Psoas muscle (tissue), 8 donors: ENCODE results near the gene STARD13. TPM values are rescaled to one million over a fixed set of nuclear protein-coding genes. Genes with fewer than 3 reads are reported as not detected.

Experiments used
- ATAC-seq, 4 donors: fragments of 200-7000 bp; cut with Tn5 transposase; one replicate each; pipeline ENCODE4 v1.9.1; 2020; ENCODE audit warnings: moderate library complexity in 3 of 4, mild to moderate bottlenecking in 2 of 4
- DNase-seq, 2 donors: peaks; one replicate each; pipeline ENCODE4 v3.0.0-alpha.2; 2020
- H3K27ac ChIP-seq: fragments of 200-600 bp; one replicate; pipeline ENCODE4 v1.8.0; 2022
- H3K27me3 ChIP-seq, 3 donors: fragments of 200-600 bp in 1 of 3; one replicate each; pipeline versions ENCODE4 v1.6.1 to v1.8.0; 2013 to 2022; ENCODE audit warnings: low read length in 2 of 3, mild to moderate bottlenecking in 2 of 3, moderate library complexity in 1 of 3; ENCODE audit not compliant: insufficient read depth in 3 of 3
- H3K36me3 ChIP-seq, 2 donors: fragments of 200-600 bp in 1 of 2; one replicate each; pipeline versions ENCODE4 v1.6.1 to v1.8.0; 2013 to 2022; ENCODE audit warnings: low read depth in 1 of 2, mild to moderate bottlenecking in 1 of 2, moderate library complexity in 1 of 2; ENCODE audit not compliant: insufficient read depth in 1 of 2
- H3K4me1 ChIP-seq: fragments of 200-600 bp; one replicate; pipeline ENCODE4 v1.8.0; 2022
- H3K4me3 ChIP-seq: fragments of 200-600 bp; one replicate; pipeline ENCODE4 v1.8.0; 2022; ENCODE audit warnings: mild to moderate bottlenecking
- H3K9me3 ChIP-seq: fragments of 200-600 bp; one replicate; pipeline ENCODE4 v1.8.0; 2022
- WGBS, 3 donors: extraction: QIAGEN DNeasy Blood & Tissue Kit; methylation state at CpG; one replicate each; pipeline versions ENCODE4 v1.1.6 to v1.1.7; 2013; 5-methylcytosine and 5-hydroxymethylcytosine counted together
- intact Hi-C, 2 donors: fragments of 100-400 bp; cut with DNase I; formaldehyde crosslinking; loops; one replicate each; pipeline versions ENCODE4 v1.11.0 to v1.14.2; 2022
- polyA plus RNA-seq, 3 donors: library from polyadenylated mRNA; stranded (reverse); fragments of 200-250 nt; gene quantifications; one replicate each; pipeline ENCODE4 v1.2.3, GENCODE V29; 2013
- total RNA-seq, 4 donors: library from RNA; stranded (reverse); fragmentation: NEBNext Ultra II Directional in 2 of 4; extraction: Animal tissue kit (Norgen Biotek cat#: 25700) in 2 of 4; gene quantifications; one replicate each; pipeline versions ENCODE4 v1.2.1 to v1.2.4, GENCODE V29; 2021 to 2023
- TF ChIP-seq, protein P1 (sequence below): fragments of 200-600 bp; IDR thresholded peaks from one replicate; pipeline ENCODE4 v1.8.0; 2022; ENCODE audit warnings: antibody characterized with exemption
- donor health status: healthy with polysubstance abuse.
- donor health status: DM: no; HTN: no; CAD: no; lungs with moderate emphysema.
- donor health status: Bipolar disorder and iron deficiency.
- donor health status: healthy.
- donor health status: DM: yes; HTN: yes; CAD: no.
- donor health status: DM: no; HTN: no; CAD: no.
- donor health status: DM: no; HTN: no; CAD: no.
- donor health status: DM: yes; HTN: yes; CAD: no.

The STARD13 gene
- total and polyA plus RNA-seq, 7 donors: 2.3 to 9.2 (median 5.6) TPM

DNA sequence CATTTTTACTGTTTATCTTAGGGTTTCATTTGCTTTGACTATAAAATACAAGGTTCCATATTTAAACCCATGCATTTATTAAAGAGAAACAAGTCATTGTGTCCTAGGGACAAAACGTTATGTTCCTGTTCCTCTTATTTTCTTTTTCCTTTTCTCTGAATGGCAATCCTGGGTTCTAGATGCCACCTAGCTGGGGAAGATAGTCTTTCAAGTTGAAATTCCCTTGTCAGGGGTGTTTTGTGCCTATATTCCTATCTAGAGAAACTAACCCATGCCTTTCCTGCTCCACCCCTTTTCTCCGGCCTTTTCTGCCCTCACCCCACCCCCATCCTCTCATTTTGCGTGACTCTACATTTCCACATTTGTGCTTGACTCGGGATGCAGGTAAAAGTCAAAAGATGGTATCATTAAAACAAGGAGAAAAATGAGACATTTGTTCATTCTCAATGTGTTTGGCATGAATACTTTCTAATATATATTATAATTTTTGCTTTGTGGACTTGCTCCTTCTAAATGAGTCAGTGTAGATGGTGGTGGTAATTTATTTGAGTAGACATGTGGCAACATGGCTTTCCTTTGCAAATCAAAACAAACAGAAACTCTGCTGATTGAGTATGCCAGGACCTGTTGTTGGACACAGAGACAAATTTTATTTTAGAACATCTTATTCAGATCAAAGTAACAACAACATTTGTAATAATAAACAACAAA, 26.8 kb upstream of the STARD13 start:
- no peak overlapping the region for H3K4me3 ChIP-seq
- TF ChIP-seq, protein P1, sequence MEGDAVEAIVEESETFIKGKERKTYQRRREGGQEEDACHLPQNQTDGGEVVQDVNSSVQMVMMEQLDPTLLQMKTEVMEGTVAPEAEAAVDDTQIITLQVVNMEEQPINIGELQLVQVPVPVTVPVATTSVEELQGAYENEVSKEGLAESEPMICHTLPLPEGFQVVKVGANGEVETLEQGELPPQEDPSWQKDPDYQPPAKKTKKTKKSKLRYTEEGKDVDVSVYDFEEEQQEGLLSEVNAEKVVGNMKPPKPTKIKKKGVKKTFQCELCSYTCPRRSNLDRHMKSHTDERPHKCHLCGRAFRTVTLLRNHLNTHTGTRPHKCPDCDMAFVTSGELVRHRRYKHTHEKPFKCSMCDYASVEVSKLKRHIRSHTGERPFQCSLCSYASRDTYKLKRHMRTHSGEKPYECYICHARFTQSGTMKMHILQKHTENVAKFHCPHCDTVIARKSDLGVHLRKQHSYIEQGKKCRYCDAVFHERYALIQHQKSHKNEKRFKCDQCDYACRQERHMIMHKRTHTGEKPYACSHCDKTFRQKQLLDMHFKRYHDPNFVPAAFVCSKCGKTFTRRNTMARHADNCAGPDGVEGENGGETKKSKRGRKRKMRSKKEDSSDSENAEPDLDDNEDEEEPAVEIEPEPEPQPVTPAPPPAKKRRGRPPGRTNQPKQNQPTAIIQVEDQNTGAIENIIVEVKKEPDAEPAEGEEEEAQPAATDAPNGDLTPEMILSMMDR: peak; percentile 43
- intact Hi-C loops: loop anchor here in 1 of 2 donors (5.0 kb wide), 1 partner anchor 85 kb away; no protein-coding TSS in a partner anchor
- DNase-seq (no peak), ATAC-seq (peak in 2 of 4 donors; percentile 47 to 73)
- peaks cover 7% of the 10 kb centered on the region for H3K4me1 ChIP-seq
- H3K27me3 ChIP-seq: no peaks in the 10 kb centered on the region
- no peak overlapping the region for H3K27ac ChIP-seq
- no peaks in the 10 kb centered on the region for H3K36me3 ChIP-seq
- WGBS, 3 donors: 53 to 65% (median 53%) methylated on average over 4 of the region's 4 CpGs
- H3K9me3 ChIP-seq: no peaks in the 10 kb centered on the region

DNA sequence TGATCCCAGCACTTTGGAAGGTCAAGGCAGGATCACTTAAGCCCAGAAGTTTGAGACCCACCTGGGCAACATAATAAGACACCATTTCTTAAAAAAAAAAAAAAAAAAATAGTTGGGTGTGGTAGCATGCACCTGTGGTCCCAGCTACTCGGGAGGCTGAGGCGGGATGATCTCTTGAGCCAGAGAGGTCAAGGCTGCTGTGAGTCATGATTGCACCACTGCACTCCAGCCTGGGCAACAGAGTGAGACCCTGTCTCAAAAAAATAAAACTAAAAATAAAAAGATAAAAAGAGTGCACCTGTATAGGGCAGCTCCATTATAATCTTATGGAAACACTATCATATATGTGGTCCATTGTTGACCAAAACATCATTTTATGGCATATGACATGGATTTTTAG, 25.5 kb upstream of the STARD13 start:
- Histone ChIP-seq H3K4me1 (peaks cover 7% of the 10 kb centered on the region), H3K27ac (no peak overlapping the region), H3K36me3 (no peaks in the 10 kb centered on the region), H3K4me3 (no peak overlapping the region), H3K27me3 (no peaks in the 10 kb centered on the region), H3K9me3 (no peaks in the 10 kb centered on the region)
- intact Hi-C loops: loop anchor here in 1 of 2 donors (5.0 kb wide), 1 partner anchor 84 kb away; no protein-coding TSS in a partner anchor
- 86 to 94% (median 91%) methylated on average over 2 of the region's 2 CpGs for WGBS, 3 donors
- DNase-seq (no peak), ATAC-seq (no peak)
- TF ChIP-seq, protein P1: no peak

DNA sequence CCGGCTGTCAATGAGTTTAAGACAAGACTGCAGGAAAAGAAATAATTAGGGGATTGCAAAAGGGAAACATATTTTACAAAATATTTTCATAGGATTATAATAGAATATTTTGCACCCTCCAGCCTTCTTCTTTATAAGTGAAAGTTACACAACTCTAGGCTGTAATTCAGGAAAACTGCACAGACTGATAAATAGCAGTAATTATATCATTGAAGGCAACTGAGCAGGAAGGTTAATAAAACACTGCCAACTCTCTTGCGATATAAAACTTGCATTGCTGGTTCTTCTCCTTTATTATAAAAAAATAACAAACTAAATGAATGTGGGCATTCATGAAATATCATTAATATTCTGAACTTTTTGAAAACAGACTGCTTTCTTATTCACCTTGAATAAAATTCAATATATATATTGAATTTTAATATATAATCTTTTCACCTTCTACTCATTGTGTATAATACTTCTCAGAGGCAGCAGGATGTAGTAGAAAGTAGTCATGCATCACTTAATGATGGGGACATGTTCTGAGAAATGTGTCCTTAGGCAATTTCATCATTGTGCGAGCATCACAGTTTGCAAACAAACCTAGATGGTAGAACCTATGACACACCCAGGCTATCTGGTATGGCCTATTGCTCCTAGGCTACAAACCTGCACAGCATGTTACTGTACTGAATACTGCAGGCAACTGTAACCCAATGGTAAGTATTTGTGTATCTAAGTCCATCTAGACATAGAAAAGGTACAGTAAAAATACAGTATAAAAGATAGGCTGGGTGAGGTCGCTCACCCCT, 24.9 kb upstream of the STARD13 start:
- ATAC-seq: no peak
- Histone ChIP-seq H3K4me1 (peaks cover 7% of the 10 kb centered on the region), H3K4me3 (no peak overlapping the region), H3K27me3 (no peaks in the 10 kb centered on the region), H3K9me3 (no peaks in the 10 kb centered on the region), H3K27ac (no peak overlapping the region), H3K36me3 (no peaks in the 10 kb centered on the region)
- intact Hi-C loops: loop anchor here in 1 of 2 donors (5.0 kb wide), 1 partner anchor 83 kb away; no protein-coding TSS in a partner anchor
- DNase-seq: no peak
- 93 to 97% (median 95%) methylated on average over 4 of the region's 4 CpGs for WGBS, 3 donors
- TF ChIP-seq, protein P1: no peak

DNA sequence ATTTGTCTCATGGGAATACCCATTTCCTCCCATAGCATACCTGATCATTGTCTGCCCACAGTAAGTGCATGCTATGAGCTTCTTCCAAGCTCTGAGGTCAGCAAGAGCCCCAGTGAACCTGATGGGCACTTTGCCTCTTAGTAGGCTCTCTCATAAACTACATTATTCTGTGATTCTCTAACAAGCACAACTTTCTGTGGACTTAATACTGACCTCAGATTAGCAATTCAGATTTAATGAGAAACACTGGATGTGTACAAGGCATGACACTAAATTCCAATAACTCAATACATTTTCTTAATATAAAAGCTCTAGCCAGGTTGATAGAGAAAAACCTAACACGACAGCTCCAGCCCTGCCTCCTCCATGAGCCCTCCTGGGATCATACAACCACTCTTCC, 23.3 kb upstream of the STARD13 start:
- TF ChIP-seq, protein P1: no peak
- 95 to 100% (median 100%) methylated on average over 1 of the region's 1 CpG for WGBS, 3 donors
- intact Hi-C loops: no loop called here
- Histone ChIP-seq H3K4me1 (peaks cover 7% of the 10 kb centered on the region), H3K27me3 (no peaks in the 10 kb centered on the region), H3K36me3 (no peaks in the 10 kb centered on the region), H3K4me3 (no peak overlapping the region), H3K9me3 (no peaks in the 10 kb centered on the region), H3K27ac (no peak overlapping the region)
- no peak for DNase-seq
- no peak for ATAC-seq
